SK-N-MC (cell line): ENCODE data around the gene SH3RF1.

Experiments used
- FOXP2 ChIP-seq: optimal IDR thresholded peaks from 2 replicates; pipeline ENCODE3; 2011; ENCODE audit warnings: mild to moderate bottlenecking, moderate library complexity; ENCODE audit not compliant: insufficient read depth; ENCODE audit errors: extremely low read length, control extremely low read depth
- POLR2AphosphoS5 ChIP-seq: IDR thresholded peaks from 2 replicates; pipeline ENCODE4 v1.6.1; 2012; ENCODE audit warnings: mild to moderate bottlenecking, low read depth, low read length, borderline replicate concordance

DNA sequence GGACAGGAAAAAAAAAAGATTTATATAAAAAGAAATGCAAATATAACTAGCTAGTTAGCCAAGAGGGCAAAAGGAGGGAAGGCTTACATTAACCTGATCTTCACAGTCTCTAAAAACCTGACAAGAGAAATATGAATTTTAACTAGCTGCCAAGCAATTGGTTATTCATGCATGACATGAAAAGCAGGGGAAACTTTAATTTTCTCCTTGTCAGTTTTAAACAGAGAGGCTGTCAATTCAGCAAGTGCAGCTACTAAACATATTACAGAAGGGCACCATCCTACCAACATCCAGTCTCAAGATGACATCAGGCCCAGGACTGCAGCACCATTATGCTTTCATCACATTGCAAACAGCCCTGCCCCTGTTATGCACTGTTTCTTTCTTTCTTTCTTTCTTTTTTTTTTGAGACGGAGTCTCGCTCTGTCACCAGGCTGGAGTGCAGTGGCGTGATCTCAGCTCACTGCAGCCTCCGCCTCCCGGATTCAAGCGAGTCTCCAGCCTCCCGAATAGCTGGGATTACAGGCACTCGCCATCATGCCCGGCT lies 221.8 kb downstream of the SH3RF1 start:
- TF ChIP-seq FOXP2, result no peak
- no peak for TF ChIP-seq POLR2AphosphoS5
